ENCODE data around the gene DDHD1.
"Not testable (repeated sequence)": the region's sequence is repeated elsewhere in the genome, so short reads cannot be mapped to it uniquely, and the experiment has no call there.

The DDHD1 gene

DNA sequence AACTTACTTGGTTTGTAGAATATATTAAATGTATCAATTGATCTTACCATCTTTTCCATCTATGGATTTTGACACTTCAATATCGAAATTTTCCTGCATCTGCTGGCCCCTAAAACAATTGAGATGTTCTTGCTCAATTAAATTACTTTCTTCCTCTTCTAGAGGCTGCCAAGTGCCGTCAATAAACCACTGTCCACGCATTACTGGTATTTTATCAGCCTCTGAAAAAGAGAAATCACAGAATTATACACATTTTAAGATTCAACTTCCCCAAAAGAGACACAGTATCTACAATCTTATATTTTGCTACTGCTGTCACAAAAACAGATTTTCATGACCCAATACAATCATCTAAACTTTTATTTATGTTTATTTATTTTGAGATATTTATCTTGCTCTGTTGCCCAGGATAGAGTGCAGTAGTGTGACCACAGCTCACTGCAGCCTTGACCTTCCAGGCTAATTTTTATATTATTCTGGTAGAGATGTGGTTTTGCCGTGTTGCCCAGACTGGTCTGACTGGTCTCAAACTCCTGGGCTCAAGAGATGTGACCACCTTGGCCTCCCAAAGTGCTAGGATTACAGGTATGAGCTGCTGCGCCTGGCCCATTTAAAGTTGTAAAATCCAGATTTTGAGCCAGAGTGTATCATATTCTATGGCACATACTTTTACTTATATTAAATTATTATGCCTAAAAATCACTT is 49.3 kb downstream of the DDHD1 start:
- no peak for DNase-seq

DNA sequence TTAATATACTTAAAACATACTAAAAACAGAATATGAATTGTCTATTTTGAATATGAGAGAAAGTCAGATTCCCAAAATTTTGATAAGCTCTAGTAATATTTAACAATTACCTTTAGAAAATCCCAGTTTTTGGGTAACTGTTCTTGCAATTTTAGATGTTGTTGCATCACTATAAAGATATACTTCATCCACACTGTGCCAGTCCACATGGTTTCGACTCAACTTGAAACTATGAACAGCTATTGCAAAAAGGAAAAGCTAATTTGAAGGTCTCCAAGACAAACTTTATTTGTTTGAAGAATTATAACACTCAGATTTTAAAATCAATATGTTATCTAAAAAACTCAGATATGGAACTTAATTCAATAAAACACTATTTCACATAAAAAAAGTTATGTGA is 59.9 kb downstream of the DDHD1 start:
- no peak for DNase-seq

DNA sequence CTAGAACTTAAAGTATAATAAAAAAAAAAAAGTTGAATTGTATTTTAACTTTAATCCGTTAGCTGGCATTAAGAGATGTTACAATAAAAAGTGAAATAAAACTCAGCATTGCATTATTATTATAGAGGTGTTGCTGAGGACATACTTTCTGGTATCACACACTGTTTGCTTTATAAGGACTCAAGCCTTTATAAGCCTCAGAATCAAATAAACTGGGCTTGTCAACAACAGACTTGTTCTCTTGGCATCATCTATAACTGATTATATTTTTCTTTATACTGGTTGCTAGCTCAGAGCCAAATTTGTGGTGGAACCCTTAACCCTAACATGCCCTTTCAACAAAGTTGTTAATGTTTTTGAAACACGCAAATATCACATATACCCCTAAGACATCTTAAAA is 62.3 kb downstream of the DDHD1 start:
- DNase-seq, result no peak

DNA sequence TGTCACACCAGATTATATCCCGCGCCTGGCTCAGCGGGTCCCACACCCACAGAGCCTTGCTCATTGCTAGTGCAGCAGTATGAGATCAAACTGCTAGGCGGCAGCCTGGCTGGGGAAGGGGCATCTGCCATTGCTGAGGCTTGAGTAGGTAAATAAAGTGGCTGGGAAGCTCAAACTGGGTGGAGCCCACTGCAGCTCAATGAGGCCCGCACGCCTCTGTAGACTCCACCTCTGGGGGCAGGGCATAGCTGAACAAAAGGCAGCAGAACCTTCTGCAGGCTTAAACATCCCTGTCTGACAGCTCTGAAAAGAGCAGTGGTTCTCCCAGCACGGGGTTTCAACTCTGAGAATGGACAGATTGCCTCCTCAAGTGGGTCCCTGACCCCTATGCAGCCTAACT is 68.2 kb downstream of the DDHD1 start:
- DNase-seq, result not testable (repeated sequence)

DNA sequence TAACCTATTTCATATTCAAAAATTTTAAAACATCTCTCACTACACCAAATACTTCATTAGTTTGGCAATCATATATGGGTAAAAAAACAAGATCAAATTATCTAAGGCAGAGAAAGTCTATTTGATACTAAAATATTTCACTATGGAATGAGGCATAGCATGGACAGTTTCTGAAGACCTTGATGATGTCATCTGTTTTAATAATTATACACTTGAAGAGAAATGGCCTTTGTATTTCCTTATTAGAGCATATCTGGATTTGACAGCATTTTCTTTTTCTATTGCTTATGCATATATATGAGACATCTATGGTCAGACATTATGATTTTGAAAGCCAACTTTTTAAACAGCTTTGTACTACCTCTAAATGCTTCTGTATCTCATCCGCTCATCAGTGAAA is 88.6 kb downstream of the DDHD1 start:
- DNase-seq, result no peak

DNA sequence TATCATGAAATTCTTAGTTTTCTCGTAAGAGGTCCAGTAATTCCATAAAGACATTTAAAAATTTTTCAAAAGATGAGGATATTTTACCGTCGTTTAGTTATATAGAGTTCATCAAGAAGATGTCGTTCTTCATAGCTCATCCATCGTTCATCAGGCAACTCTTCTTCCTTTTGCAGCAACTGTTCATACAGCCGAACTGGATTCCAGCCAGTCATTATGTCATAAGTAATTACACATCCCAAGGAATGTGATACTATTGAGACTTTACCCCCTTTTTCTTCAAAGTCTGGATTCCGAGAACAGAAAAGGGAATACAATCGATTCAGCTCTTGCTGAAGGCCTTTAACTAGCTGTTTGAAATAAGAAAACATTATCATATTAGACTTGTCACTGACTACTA is 90.3 kb downstream of the DDHD1 start:
- DNase-seq, result no peak

DNA sequence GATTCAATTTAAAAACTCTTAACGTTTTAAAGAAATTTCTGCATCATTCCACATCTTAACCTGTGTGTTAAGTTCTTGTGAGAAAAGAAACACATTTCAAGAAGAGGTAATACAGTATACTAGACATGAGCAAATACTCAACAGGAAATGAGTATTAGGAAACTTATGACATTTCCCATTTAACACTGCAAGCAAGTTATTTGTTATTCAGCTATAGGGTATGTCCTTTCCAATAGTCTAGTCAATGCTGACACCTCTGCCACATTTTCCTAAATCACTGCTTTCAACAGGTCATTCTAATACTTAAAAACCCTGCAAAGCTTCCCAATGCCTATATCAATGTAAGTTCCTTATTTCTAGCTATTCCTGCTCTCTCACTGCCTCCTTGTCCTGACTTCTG is 93.1 kb downstream of the DDHD1 start:
- DNase-seq, result no peak

DNA sequence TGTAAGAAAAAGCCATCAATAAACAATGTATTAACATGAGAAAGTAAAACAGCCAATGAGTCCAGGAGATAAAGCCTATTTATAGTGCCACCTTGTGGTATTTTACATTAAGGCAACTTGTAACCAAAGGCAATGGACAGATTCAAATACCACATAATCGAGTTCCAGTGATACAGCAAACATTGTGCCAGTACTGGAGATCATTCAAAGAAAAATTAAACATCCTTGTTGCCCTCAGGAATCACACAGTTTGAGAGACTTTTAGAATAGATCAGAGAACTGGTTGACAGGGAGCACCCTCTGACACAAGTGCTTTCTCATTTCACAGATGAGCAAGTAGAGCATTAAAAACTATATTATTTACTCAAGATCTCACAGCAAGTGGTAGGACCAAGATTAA is 98.1 kb downstream of the DDHD1 start:
- DNase-seq, result peak; percentile 46

DNA sequence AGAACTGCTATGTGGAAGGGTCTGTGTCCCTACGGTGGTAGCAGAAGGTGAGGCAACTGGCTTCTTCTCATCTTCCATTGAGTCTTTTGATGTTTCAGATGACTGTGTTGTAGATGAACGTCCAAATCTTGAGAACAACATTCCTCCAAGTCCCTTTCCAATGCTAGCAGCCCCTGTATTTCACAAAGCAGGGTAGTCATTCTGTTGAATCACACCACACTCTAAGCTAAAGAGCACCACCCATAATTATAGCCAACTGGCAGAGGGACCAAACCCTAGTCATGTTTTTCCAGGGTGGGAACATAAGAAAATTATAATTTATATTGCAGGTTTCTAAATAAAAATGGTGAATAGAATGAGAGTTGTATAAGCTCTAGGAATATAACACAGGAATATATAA is 98.7 kb downstream of the DDHD1 start:
- no peak for DNase-seq

DNA sequence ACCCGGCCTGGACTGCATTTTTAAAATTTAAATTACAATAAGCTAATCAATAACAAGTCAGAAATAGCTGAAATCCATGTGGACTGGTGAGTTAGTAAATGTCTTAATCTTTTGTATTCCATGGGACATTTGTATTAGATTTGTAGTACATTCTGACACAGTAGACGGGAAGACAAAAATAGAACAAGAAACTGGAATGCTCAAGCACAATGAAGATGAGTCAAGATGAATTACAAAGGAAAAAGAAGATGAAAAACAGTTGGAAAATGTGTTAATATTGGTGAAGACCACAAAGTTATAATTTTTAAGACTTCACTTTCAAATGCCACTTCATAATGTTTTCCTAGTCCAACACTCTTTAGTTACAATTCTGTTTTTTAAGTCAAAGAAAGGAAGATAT is 104.5 kb downstream of the DDHD1 start:
- DNase-seq, result no peak

DNA sequence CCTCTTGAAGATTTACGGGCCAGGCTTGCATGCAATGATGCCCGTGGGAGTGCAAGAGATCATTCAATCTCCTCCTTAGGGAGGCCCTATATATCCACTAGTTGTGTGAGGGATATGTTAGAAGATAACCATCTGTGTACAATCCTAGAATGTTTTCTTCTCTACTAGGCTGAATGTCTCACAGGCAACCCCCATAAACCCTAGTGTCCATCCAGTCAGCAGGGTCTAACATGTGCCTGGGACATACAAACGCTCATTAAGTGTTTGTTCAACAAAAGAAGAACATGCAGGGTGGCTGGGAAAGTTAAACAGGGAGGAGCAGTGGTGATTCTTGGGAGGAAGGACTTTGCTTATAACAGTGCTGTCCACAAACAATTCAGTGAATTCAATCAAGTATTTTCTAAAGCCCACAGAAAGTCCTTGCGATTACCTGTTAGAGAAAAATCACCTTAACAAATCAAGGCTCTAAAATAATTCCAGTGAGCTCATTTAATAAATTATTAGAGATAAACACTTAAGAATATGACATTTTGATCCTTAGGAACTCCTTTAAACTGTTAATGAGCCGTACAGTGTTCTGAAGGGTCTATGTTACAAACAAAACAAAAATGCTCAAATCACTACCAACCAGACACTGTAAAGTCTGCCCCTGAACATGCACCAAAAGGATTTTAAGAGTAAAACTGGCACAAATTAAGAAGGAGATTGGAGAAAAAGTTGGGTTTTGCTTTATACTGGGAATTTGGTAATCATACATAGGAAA is 105.6 kb downstream of the DDHD1 start:
- no peak for DNase-seq

DNA sequence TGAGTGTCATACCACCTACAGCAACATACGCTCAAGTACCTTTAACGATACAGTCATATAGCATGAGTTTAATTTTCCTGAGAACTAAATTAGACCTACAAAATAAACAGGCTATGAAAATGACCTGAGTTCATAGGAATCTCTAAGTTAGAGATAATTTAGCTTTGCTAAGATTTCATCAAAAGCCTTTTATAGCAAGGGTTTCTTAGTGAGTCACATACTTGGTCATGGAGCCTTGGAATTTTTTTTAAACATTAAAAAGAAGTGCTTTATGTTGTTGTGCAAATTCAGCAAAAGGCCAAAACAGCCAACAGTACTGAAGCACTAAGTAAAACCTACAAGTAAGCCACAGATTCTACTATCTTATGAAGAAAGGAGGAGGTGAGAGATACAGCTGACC is 108.6 kb downstream of the DDHD1 start:
- DNase-seq, result no peak

DNA sequence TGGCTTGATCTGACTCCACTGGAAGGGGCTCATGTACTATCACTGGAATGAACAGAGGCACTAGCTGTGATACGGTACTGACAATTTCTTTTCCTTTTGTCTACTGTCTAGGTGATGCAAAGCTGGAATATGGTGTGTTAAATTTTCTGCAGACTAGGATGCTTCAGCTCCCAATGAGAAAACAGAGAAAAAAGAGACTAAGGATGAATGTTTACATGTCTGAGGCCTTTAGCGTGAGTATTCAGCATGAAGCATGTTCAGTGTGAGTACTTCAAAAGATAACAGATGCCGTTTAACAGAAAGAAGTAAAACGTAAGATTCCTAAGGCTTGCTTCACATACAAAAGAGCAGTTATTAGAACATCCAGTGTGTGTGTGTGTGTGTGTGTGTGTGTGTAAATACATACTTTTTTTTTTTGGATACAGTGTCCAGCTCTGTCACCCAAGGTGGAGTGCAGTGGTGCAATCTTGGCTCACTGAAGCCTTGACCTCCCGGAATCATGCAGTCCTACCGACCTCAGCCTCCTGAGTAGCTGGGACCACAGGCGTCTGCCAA is 110.0 kb downstream of the DDHD1 start:
- DNase-seq, result no peak

DNA sequence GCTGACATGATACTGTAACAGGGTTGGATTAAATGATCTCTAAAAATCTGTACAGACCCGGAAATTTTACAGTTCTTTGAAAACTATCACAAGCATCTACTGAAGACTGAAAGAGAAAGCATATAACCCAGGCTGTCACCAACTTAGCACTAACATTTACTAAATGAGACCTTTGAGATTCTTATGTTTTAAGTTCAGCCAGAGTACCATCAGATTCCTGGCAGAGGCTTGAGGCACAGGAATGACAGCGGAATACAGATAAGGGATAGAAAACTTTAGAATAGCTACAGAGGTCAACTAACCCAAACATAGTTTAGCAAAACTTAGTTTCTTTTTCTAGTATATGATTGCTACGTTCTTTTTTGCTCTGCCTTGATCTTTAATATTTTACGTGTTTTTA is 110.6 kb downstream of the DDHD1 start:
- DNase-seq, result no peak

DNA sequence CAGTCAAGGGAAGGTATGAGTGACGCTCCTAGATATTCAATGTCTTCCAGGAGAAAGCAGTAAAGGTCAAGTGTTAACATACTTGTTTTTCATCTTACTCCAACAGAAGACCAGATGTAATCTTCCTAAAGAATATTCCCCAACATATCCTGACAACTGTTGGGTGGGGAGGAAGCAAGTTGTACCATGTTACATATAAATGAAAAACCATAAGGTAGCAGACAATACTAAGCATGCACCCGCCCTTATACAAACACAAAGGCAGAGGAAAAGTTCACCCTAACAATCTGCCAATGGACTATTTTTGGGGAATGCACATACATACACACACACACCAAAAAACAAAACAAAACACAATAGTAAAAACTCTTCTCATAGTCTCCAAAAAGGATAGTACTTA is 112.1 kb downstream of the DDHD1 start:
- DNase-seq, result no peak

DNA sequence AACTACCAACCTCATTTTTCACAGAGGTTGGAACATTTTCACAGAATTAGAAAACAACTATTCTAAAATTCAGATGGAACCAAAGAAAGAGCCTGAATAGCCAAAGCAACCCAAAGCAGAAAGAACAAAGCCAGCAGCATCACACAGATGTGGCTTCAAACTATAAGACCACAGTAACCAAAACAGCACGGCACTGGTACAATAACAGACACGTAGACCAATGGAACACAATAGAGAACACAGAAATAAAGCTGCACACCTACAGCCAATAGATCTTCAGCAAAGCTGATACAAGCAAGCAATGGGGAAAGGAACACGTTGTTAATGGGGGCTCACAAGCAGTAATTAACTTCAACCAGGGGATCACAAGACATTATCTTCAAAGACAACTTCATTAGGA is 114.5 kb downstream of the DDHD1 start:
- no peak for DNase-seq

DNA sequence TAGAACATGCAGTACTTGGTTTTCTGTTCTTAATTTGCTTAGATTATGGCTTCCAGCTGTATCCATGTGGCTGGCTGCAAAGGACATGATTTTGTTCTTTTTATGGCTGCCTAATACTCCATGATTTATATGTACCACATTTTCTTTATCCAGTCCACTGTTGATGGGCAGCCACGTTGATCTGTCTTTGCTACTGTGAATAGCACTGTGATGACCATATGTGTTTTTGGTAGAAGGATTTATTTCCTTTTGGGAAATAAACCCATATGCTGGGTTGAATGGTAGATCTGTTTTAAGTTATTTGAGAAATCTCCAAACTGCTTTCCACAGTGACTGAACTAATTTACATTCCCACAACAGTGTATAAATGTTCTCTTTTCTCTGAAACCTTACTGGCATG is 116.1 kb downstream of the DDHD1 start:
- no peak for DNase-seq

DNA sequence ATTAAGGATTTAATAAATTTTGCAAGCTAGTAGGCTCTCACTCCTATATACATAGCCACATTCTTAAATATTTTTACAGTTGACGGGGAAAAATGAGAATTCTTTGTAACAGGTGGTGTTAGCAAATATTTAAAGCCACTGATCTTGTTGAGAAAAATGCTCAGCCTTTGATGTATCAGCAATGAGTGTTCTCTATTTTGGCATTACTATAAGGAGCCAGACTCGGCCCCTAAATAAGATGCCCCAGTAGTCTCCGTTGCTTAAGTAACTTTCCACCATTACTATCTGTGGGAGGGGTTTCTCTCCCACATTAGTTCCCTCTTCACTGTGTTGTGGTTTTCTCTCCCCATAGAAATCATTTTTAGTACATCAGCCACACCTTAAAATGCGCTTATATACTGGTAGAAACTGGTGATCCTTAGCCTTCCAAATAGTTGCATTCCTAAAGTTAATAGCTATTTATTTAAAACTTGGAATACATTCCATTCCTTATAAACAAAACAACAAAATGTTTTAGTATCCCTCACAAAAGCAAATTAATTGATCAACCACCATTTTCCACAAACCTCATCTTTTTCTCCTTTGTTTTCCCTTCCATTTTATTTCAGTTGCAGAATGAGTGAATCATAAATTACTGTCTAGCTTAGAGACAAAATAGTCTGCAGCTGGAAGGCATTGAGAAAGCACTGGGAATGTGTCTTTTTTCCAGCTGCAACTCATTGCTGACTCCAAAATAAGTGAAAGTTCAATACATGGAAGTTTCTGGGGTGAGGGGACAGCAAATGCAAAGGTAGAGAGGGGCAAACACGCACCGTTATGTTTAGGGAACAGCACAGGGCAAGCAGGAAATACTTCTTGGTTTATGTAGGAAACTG is 117.5 kb downstream of the DDHD1 start:
- no peak for DNase-seq

DNA sequence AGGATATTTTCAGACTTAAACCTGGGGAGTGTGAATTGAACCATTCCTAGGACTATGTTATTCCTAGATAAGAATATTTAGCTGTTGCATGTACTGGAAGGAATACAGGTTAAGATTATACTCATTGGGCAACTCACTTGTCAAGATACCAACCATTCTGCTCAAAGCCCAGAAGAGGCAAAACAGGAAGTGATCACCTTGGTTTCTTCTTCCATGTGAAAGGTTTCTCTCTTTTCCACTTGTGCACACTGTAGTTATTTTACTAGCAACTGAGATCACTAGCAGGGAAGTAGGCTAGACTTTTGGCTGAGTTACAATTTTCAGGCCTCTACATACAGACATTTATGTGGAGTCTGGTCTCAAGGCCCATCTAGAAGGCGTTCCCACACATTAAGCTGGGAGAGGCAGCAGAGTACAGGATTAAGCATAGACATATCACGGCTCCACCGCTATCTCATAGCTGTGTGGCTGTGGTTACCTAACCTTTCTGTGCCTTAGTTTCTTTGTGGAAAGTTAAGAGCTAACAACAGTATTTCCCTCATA is 118.4 kb downstream of the DDHD1 start:
- DNase-seq, result no peak

DNA sequence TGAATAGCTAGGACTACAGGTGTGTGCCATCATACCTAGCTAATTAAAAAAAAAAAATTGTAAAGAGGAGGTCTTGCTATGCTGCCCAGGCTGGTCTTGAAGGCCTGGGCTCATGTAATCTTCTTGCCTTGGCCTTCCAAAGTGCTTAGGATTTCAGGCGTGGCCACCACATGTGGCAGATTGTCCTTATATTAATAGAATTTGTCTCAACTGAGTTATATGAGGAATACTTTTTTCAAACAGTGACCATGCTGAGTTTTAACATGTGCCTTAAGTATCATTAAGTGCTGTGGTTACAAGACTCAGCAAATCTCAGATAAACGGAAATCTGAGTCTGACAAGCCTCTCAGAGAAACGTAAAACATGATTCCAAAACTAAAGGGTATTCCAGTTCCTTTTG is 119.1 kb downstream of the DDHD1 start:
- DNase-seq, result no peak

DNA sequence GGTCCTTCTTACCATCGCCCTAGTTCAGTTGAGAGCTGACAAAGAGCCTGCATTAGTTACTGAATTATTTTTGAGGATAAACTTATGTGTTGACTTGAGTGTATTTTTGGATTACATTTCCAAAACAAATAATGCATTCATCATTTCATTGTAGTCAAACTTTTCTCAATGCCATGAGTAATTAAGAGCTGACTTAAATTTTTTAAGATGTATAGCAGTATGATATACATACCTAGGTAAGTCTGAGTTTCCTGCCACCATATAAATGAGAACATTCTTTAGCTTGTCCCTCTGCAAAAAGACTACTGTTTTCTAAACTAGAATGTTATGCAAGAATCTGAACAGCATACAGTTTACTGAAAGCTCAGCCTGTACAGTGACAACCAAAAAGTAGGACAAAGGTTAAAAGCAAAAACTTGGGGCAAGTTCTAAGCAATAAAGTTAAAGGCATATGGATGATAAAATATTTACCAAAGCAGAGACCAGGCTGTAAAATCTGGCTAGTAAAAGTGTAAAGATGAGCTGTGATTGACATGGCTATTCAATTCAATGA is 120.2 kb downstream of the DDHD1 start:
- DNase-seq, result no peak

DNA sequence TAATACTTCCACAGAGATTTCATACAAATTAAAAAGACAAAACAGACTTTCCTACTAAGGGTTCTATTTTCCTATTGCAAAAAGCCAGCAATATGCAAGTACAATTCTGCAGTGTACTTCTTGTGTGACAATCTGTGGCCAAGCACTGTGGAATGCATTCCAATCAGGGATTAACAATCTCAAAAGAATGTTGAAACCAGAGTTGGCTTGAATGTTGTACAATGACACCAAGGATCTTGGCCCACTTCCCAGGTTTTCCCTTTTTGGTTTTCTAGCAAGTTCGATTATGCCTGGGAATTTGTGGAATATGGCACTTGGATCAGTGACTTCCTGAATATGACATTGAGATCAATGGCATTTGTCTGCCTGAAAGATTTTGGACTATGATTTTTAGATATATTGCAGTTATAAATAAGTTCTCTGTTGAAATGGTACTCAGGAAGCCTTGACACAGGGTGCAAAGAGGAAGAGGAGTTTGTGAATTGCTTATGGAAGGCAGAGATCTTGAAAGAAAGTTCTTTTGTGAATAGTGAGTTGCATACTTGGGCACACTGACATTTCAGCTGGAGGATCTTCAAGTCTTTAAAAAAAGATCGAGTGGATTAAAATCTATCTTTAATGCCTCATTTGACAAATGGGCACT is 120.8 kb downstream of the DDHD1 start:
- DNase-seq, result no peak
